ENCODE data around the gene C2orf80.
"Not testable (repeated sequence)": the region's sequence is repeated elsewhere in the genome, so short reads cannot be mapped to it uniquely, and the experiment has no call there.

Gene C2orf80

DNA sequence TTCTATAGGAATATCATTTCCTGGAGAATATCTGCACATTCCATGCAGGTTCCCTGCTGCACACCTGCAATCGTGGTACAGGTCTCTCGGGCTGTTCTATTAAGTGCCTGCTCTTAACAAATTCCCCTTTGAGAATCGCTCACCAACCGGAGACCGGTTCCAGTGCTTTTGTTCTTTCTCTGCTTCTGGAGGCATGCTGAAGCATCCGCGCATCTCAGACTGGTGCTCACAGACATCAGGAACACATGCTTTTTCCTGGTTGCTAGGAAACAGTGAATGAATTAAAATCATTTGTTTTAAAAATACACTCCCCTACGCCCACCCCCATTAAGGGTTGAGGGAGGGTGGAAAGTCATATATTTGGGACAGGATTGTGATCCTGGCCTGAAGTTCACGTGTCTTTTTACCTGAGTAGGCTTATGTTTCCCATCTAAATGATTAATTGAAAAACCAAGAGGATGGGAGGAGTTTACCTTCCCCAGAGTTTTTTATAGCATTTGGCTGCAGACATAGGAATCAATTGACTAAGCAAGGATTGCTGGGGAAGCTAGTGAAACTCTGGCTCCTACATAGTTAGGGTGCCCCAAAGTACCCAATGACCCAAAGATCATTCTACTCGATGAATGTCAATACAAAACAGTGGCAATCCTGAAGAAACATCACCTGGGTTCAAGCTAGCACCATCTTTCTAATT is at the start of gene C2orf80:
TSS of gene C2orf80 (minus strand) at position 221 of the 694 bp plus-strand sequence. CDS start 3,044 bp downstream, outside the sequence.
- DNase-seq: no peak

DNA sequence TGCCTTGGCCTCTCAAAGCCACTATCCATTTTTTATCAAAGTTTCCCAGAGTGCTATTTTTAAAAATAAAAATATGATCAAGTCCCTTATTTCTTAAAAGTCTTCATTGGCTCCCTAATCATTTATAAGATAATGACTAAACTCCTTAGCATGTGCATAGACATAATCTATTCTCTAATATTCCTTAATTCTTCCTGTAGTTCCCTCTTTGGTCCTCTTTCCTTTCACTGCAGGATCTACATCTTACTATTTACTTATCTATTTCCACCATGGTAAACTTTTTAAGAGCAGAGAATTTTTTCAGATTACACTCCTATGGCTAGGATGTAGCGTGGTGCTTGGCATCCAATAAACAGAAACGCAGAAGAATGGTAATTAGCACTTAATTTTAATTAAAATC is 46.0 kb upstream of the C2orf80 start:
- no peak for DNase-seq

DNA sequence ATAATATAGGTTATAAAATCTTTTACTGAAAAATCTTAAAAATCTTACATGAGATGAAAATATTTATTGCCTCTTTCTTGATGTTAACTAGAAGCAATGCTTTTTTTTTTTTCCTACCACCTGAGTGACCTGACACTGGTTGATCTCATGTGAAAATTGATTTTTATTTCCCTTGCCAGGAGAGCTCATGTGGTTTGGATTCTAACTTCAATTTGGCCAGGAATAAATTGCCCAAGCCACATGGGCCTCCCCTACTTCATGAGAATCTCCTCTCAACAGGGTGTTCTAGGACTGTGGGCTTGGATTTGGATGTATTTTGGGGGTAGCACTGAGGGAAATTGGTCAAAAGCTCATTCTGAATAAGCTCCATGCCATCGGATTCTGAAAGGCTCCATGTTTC is 45.0 kb upstream of the C2orf80 start:
- no peak for DNase-seq

DNA sequence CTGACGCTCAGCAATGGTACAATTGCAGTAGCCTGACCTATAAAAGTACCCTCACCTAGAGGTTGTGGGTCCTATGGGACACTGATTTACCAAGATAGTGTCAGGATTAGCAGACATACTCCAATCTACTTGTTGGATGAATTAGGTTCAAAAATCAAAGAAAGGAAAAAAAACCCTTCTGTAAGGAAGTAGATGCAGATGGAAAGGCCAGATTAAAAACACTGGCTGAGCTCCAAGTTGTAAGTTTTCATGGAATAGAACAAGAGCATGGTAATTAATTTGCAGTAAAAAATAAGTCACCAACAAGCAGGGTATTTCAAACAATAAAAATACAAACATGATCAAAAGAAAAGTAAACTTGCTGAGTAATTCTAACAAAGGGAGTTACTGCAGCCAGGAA is 38.6 kb upstream of the C2orf80 start:
- no peak for DNase-seq

DNA sequence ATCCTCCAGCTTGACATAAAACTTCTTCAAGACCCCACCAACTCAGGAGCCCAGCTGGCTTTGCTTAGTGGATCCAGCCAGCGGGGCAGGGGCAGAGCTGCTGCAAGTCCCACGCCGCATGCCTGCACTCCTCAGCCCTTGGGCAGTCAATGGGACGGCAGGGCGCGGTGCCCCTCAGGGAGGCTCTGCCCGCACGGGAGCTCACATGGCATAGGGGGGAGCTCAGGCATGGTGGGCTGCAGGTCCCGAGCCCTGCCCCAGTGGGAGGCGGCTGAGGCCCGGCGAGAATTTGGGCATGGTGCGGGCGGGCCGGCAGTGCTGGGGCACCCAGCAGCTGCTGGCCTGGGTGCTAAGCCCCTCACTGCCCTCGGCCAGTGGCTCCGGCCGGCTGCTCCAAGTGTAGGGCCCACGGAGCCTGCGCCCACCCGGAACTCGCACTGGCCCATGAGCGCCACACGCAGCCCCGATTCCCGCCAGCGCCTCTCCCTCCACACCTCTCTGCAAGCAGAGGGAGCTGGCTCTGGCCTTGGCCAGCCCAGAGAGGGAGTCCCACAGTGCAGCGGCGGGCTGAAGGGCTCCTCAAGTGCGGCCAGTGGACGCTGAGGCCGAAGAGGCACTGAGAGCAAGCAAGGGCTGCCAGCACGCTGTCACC is 37.9 kb upstream of the C2orf80 start:
- no peak for DNase-seq

DNA sequence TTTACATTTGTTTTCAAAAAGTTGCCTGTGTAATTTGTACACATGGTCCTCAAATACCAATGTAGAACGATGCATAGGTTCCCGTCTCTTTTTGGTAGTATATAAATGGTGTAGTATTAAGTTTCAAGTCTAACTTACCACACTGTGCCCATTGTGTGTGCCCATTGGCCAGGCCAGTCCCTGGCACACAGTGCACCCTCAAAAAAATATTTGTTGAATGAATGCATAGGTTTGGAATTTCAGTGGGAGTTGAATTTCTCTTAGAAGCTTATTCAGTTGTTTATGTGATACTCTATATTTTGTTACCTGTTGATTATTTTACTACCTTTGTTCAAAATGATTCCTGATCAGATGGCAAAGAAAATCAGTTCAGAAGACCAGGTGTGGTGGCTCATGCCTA is 35.0 kb upstream of the C2orf80 start:
- DNase-seq: no peak

DNA sequence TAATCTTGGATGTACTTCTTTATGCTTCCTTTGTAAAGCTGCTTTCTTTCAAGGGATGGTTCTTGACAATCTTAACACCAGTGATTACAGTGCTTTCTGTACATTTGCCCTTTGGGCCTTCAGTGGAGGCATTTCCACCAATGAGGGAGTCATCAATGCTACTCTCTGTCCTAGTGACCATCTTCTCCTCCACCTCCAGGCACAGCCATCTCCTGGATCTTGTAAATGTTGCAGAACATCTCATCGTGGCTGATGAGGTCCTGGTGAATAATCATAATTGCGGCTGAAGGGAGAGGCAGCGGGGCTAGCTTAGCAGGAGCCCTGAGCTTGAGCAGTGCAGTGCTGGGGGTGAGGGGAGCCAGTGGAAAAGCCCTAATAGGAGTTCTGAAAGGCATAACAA is 32.5 kb upstream of the C2orf80 start:
- DNase-seq: no peak

DNA sequence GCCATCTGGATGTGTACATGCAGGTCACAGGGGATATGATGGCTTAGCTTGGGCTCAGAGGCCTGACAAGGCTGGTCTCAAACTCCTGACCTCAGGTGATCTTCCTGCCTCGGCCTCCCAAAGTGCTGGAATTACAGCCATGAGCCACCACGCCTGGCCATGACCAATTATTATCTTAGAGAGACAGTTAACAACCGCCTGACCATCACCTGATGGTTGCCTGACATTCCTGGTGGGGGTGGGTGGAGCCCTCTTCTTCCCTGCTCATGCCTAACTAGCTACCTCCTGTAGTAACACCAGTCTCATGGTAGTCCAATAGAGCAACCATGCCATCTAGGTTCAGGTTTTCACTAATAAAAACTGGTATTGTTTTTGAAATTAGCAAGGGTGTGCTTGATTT is 32.0 kb upstream of the C2orf80 start:
- DNase-seq: not testable (repeated sequence)

DNA sequence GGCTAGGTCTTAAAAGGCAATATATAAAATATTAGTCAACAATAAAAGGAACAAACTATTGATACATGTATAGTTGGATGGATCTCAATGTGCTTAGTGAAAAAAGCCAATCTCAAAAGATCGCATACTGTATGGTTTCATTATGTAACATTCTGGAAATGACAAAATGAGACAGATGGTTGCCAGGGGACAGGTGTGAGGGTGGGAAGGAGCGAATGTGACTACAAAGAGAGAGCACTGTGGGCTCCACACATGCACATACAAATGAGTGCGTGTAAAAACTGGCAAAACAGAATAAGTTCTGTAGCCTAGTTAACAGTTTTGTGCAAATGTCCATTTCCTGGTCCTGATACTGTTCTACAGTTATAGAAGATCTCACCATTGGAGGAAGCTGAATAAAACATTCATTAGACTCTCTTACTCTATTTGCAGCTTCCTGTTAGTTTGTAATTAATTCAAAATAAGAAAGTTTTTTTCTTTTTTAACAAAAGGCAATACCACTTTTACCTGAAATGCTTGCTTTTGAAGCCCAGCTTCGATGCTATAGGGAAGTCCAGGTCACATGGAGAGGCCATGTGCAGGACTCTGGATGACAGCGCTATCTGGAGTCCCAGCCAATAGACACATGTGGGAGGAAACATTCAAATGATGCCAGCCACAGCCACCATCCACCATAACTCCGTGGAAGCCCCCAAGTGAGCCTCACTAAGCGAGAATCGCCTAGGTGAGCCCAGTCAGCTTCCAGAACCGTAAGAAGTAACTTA is 21.0 kb upstream of the C2orf80 start:
- no peak for DNase-seq

DNA sequence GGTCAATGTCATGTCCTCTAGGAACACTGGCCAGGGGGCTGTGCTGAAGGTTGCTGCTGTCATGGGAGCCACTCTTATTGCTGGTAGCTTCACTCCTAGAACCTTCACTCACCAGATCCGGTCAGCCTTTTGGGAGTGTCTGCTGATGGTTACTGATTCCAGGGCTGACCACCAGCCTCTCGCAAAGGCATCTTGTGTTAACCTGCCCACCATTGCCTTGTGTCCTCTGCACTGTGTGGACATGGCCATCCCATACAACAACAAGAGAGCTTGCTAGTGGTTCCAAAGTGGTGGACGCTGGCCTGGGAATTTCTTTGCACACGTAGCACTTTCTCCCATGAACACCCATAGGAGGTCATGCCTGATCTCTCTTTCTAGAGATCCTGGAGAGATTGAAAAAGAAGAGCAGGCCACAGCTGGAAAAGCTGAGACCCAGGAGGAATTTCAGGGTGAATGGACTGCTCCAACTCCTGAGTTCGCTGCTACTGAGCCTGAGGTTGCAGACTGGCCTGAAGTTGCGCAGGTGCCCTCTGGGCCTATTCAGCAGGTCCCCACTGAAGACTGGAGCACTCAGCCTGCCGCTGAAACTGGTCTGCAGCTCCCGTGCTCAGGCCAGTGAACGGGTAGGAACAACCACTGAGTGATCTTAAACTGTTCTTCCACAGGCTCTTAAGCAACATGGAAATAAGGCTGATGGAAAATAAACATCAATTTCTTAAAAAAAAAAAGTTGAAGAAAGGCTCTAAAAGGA is 18.7 kb upstream of the C2orf80 start:
- no peak for DNase-seq

DNA sequence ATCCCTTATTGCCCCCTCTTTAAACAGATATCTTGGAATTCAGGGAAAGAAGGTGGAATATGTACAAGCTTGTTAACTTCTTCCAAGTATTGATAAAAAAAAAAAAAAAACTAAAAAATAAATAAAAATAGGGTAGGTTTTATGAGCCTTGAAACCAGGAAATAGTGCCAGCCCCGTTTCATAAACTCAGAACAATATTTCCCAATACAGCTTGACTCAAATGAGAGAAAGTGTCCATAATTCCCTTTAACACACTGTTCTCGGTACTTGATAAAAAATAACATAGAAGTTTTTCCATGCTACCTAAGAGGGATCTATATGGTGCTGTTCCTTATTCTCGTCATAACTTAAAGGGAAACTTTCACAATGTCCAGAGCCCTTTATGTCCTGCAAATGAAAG is 17.9 kb upstream of the C2orf80 start:
- DNase-seq: no peak

DNA sequence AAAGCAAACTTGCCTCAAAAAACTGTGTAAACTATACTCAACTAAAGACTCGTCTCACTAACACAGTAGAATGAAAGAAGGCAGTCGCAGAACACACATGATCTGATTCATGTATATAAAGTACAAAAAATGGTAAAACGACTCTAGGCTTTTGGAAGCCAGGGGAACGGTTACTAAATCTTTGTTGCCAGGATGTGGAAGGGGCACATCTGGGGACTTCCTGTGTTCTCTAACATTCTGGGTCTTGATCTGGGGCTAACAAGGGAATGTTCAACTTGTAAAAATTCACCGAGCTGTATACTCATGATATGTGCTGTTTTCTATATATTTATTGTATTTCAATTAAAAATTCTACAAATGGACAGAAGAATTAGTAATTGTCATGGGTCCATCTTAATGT is 14.3 kb upstream of the C2orf80 start:
- no peak for DNase-seq

DNA sequence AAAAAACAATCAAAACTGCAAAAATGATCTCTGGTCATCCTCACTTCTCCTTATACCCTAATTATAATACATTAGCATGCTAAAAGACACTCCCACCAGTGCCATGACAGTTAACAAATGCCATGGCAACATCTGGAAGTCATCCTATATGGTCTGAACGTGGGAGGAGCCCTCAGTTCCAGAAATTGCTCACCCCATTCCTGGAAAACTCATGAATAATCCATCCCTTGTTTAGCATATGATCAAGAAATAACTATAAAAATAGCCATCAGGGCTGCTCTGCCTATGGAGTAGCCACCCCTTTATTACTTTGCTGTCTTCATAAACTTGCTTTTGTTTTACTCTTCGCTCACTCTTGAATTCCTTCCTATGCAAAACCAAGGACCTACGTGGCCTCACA is 5.7 kb upstream of the C2orf80 start:
- DNase-seq: no peak

DNA sequence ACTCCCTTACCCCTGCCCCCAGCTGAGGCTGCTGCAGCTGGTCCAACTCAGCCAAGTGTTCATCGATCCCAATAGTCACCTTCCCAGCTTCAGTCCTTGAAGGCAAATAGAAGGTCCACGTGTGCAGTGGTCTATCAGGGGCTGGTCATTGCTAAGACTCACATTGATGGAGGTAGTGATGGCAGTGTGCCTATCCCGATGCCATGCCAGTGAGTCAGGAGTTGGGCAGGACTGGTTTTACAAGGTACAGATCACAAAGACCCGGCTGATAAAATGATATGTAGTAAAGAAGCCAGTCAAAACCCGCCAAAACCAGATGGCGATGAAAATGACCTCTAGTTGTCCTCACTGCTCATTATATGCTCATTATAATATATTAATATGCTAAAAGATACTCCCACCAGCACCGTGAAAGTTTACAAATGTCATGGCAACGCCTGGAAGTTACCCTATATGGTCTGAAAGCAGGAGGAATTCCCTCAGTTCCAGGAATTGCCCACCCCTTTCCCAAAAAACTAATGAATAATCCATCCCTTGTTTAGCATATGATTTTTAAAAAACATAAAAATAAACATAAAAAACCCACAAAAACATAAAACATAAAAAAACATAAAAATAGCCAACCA is 2.9 kb upstream of the C2orf80 start:
- no peak for DNase-seq

DNA sequence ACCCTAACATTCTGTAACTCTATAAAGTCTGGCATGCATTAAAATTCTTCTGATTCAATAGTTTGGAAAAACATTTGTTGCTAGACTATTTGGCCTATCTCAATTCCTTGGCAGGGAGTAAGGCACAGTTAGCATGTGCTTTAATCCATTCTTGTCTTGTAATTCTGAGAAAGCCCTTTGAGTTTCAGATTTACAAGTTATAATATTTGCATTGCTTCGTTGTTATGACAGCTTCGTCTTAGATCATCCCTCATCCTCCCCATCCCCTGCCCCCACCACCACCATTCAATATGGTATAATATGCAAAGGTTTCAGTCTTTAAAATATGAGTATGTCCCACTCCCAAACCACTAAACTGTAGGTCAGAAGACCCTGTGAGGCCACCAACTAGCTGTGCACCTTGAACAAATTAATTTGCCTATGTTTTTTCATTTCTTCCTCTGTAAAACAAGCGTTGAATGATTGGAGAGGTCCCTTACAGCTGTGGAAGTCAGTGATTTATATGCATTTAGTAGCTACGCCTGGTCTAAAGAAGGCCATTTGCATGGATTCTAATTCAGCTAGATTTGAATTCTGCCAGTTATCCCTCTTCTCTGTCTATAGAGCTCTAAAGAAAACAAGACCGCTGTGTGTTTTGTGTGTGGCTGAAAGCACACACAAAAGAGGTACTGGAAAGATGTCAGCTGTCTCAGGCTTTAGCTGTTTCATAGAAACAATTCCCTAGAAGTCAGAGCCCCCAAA is 591 bp downstream of the C2orf80 start:
- no peak for DNase-seq

DNA sequence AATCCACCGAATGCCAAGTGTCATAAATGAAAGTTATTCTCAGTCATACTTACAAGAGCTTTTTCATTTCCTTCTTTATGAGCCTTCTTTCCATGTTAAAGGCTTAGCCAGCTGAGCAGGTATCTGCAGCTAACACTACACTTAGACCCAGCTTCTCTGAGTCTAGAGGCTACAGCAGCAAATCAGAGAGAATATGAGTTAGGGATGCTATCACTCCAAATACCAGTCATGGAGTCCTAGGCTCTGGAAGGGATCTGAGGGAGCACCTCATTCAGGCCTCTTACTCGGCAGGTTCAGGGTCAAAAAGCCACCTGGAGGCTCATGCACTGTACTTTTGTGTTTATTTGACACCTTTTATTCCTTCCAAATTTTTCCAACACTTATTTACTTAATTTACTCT is 2.9 kb downstream of the C2orf80 start:
- DNase-seq: no peak

DNA sequence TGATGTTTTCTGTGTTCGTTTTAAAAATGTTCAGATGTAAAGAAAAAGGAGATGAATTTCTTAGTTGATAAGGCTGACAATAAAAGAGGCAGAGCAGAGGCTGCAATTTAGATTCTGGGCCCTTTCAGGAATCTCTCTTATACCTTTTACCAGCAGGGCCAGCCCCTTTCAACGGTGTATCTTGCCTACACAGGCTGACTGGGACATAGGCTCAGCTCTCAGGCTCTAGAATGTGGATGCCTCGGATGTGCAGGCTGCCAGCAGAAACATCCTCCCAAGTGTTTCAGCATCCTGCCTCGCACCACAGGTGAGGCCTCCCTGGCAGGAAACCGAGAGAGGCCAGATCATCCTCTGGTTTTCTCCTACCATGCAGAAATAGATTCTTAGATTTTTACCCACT is 3.4 kb downstream of the C2orf80 start:
- DNase-seq: no peak

DNA sequence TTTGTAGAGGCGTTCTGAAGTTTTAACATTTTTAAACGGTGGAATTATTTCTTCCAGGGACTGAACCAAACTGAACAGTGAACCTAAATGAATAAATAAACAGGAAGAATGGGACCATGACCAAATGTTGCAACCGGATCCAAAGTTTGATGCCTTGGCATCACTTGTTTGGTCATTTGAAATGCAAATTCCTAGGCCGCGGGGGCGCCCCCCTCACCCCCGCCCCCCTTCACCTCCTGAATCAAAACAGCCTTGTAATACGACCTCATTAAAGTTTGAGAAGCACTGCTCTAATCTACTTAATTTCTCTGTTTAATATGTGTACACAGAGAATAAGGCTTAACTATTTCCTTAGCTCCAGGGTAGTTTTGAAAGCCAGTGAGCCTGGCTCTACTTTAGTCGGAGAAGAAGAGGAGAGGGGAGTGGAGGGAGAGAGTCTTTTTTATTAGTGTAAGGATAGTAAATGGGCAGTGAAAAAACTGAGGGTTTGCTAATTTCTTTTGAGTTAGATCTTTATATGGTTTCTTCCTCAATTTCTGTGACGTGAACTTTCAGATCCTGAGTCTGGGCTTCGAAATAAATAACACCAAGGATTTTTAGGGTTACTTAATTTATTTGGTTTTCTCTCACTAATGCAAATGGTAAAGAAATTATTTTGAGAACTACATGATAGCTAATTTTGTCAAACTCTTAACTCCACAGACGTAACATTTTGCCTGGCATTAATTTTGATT is 5.7 kb downstream of the C2orf80 start:
- DNase-seq: no peak

DNA sequence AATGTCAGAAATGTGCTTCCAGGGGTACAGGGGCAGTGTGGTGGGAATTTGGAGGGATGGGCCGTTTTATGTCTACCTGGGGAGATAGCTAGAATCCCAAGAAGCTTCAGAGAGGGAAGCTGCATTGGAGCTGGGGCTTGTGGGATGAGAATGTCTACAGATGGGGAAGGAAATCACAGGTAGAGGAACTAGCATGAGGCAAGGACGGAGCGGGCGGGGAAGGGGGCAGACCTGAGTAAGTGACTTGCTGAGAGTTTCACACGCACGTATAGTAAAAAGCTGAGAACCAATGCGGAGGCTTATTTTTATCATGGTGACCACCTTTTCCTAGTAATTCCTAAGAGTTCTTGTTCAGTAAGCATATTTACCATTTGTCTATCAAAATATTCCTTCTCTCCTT is 6.3 kb downstream of the C2orf80 start:
- no peak for DNase-seq

DNA sequence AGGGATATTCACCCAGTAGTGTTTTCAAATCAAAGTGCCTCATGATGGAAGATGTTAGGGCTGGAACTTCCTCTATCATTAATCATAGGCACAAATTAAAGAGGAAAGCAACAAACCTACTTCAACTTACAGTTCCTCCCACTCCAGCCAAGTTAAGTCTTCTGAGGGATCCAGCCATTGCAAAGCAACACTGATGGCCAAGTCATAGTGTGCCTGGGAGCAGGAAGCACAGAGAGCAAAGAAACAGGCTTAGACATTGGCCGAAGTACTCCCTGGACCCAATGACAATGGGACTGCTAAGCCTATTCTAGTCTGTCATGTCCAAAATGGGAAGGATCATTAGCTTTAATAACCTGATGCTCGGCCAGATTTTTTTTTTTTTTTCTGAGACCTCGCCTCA is 7.0 kb downstream of the C2orf80 start:
- no peak for DNase-seq

DNA sequence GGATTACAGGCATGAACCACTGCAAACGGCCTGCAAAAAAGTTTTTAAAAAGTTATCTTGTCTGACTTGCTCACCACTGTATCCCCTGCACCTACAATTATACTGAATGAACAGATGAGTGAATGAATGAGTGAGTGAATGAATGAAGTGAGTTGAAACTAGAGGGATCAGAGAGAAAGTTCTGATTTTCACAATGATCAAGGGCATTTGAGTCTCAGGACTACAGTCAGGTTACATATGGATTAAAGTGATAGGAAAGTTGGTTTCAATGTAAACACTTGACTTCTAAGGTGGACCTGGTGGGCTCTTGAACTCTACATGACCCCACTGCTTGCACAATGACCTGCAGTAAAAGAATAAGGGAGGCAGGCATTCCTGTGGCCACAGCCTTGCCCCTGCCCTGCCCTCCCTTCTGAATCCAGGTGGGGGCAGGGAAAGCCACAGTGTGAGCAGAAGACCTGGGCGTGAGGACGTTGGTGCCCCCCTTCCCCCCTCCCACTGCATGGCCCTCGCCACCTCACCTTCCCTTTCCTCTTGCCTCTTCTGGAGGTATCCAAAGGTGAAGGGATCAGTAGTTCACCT is 10.7 kb downstream of the C2orf80 start:
- DNase-seq: no peak

All from GDM1 (cell line).